HEK293 (cell line): ENCODE data around the gene STOML3.

Source experiments
- CTCF ChIA-PET: fragments of 350-600 bp; formaldehyde crosslinking; extraction: SDS; loops from one replicate; lab custom pipeline; 2021; ENCODE audit warnings: antibody characterized with exemption; lab: Yijun Ruan, JAX
- POLR2A ChIA-PET: fragments of 300-600 bp; formaldehyde crosslinking; extraction: SDS; loops from one replicate; lab custom pipeline; 2020; ENCODE audit warnings: antibody characterized with exemption, inconsistent platforms; lab: Yijun Ruan, JAX
- H3K27ac ChIP-seq: fragments of 200-500 bp; sonication (Bioruptor generic); 2 replicates; pipeline ENCODE4 v1.5.1; 2014; ENCODE audit warnings: low read depth, low read length, control low read depth, inconsistent platforms; ENCODE audit errors: extremely low read depth
- H3K36me3 ChIP-seq, 2 experiments: fragments of 200-500 bp in 1 of 2; sonication (Bioruptor generic) in 1 of 2; 1 replicate in 1 of 2; 2 replicates in 1 of 2; pipeline ENCODE4 v1.5.1; 2014 to 2017; ENCODE audit warnings: inconsistent platforms in 2 of 2, low read length in 2 of 2; ENCODE audit not compliant: control insufficient read depth in 2 of 2, insufficient read depth in 1 of 2
- H3K4me1 ChIP-seq: fragments of 200-500 bp; sonication (Bioruptor generic); 2 replicates; pipeline ENCODE4 v1.5.1; 2014; ENCODE audit warnings: mild to moderate bottlenecking, low read length, inconsistent platforms; ENCODE audit not compliant: control insufficient read depth, insufficient read depth
- H3K4me3 ChIP-seq: 2 replicates; pipeline ENCODE4 v1.5.1; 2011; ENCODE audit warnings: low read depth, mild to moderate bottlenecking, control low read depth, low read length, moderate library complexity
- H3K9me3 ChIP-seq: fragments of 200-500 bp; sonication (Bioruptor generic); 2 replicates; pipeline ENCODE4 v1.5.1; 2014; ENCODE audit warnings: low read depth, low read length, inconsistent platforms; ENCODE audit not compliant: control insufficient read depth, insufficient read depth
- GLIS1 ChIP-seq: fragments of 450-650 bp; formaldehyde crosslinking; IDR thresholded peaks from 2 replicates; pipeline ENCODE4 v1.5.1; 2016; ENCODE audit warnings: missing biosample characterization, missing genetic modification characterization
- KLF7 ChIP-seq: fragments of 450-650 bp; formaldehyde crosslinking; IDR thresholded peaks from 2 replicates; pipeline ENCODE4 v1.5.1; 2016; ENCODE audit warnings: missing biosample characterization, missing genetic modification characterization, borderline replicate concordance
- KLF9 ChIP-seq: fragments of 450-650 bp; formaldehyde crosslinking; IDR thresholded peaks from 2 replicates; pipeline ENCODE4 v1.5.1; 2016; ENCODE audit warnings: missing biosample characterization, missing genetic modification characterization, low read depth
- MYNN ChIP-seq: fragments of 450-650 bp; formaldehyde crosslinking; IDR thresholded peaks from 2 replicates; pipeline ENCODE4 v1.5.1; 2016; ENCODE audit warnings: missing biosample characterization, missing genetic modification characterization, borderline replicate concordance
- PATZ1 ChIP-seq: fragments of 450-650 bp; formaldehyde crosslinking; IDR thresholded peaks from 2 replicates; pipeline ENCODE4 v1.5.1; 2016; ENCODE audit warnings: missing biosample characterization, missing genetic modification characterization
- PRDM4 ChIP-seq: fragments of 450-650 bp; formaldehyde crosslinking; IDR thresholded peaks from 2 replicates; pipeline ENCODE4 v1.5.1; 2017; ENCODE audit warnings: missing biosample characterization, missing genetic modification characterization
- PRDM6 ChIP-seq: fragments of 450-650 bp; formaldehyde crosslinking; IDR thresholded peaks from 2 replicates; pipeline ENCODE4 v1.5.1; 2017; ENCODE audit warnings: missing biosample characterization, missing genetic modification characterization
- SCRT2 ChIP-seq: fragments of 450-650 bp; formaldehyde crosslinking; IDR thresholded peaks from 2 replicates; pipeline ENCODE4 v1.5.1; 2016; ENCODE audit warnings: missing biosample characterization, missing genetic modification characterization
- TRIM28 ChIP-seq: IDR thresholded peaks from 2 replicates; pipeline ENCODE4 v1.6.1; 2011; ENCODE audit warnings: low read length, control low read depth, borderline replicate concordance
- ZEB2 ChIP-seq: fragments of 450-650 bp; formaldehyde crosslinking; IDR thresholded peaks from 2 replicates; pipeline ENCODE4 v1.5.1; 2016; ENCODE audit warnings: missing biosample characterization, missing genetic modification characterization
- ZIC2 ChIP-seq: fragments of 450-650 bp; formaldehyde crosslinking; IDR thresholded peaks from 2 replicates; pipeline ENCODE4 v1.5.1; 2016; ENCODE audit warnings: missing biosample characterization, missing genetic modification characterization
- ZNF214 ChIP-seq: fragments of 450-650 bp; formaldehyde crosslinking; IDR thresholded peaks from 2 replicates; pipeline ENCODE4 v1.5.1; 2017; ENCODE audit warnings: missing biosample characterization, mild to moderate bottlenecking, missing genetic modification characterization, borderline replicate concordance
- ZNF223 ChIP-seq: fragments of 450-650 bp; formaldehyde crosslinking; IDR thresholded peaks from 2 replicates; pipeline ENCODE4 v1.5.1; 2016; ENCODE audit warnings: missing biosample characterization, missing genetic modification characterization
- ZNF311 ChIP-seq: fragments of 450-650 bp; formaldehyde crosslinking; IDR thresholded peaks from 2 replicates; pipeline ENCODE4 v1.5.1; 2017; ENCODE audit warnings: missing biosample characterization, missing genetic modification characterization, borderline replicate concordance
- ZNF423 ChIP-seq: fragments of 450-650 bp; formaldehyde crosslinking; IDR thresholded peaks from 2 replicates; pipeline ENCODE4 v1.5.1; 2016; ENCODE audit warnings: missing biosample characterization, missing genetic modification characterization
- ZNF488 ChIP-seq: fragments of 450-650 bp; formaldehyde crosslinking; IDR thresholded peaks from 2 replicates; pipeline ENCODE4 v1.5.1; 2016; ENCODE audit warnings: missing biosample characterization, missing genetic modification characterization
- ZNF521 ChIP-seq: fragments of 450-650 bp; formaldehyde crosslinking; IDR thresholded peaks from 2 replicates; pipeline ENCODE4 v1.5.1; 2017; ENCODE audit warnings: missing biosample characterization, mild to moderate bottlenecking, missing genetic modification characterization
- ZNF626 ChIP-seq: fragments of 450-650 bp; sonication (Bioruptor Pico); formaldehyde crosslinking; IDR thresholded peaks from 2 replicates; pipeline ENCODE4 v1.5.1; 2018; ENCODE audit warnings: missing biosample characterization, missing genetic modification characterization, inconsistent platforms
- ZNF639 ChIP-seq: fragments of 450-650 bp; formaldehyde crosslinking; IDR thresholded peaks from 2 replicates; pipeline ENCODE4 v1.5.1; 2016; ENCODE audit warnings: missing biosample characterization, missing genetic modification characterization
- ZNF791 ChIP-seq: fragments of 450-650 bp; formaldehyde crosslinking; IDR thresholded peaks from 2 replicates; pipeline ENCODE4 v1.5.1; 2016; ENCODE audit warnings: missing biosample characterization, missing genetic modification characterization
- ZSCAN16 ChIP-seq: fragments of 450-650 bp; formaldehyde crosslinking; IDR thresholded peaks from 2 replicates; pipeline ENCODE4 v1.5.1; 2016; ENCODE audit warnings: missing biosample characterization, missing genetic modification characterization
- ZSCAN30 ChIP-seq: fragments of 450-650 bp; IDR thresholded peaks from 2 replicates; pipeline ENCODE4 v1.5.1; 2018; ENCODE audit warnings: missing biosample characterization, mild to moderate bottlenecking, missing genetic modification characterization, moderate library complexity

STOML3 gene

GRCh38 chr13:39036212-39036611, 45.6 kb upstream of the STOML3 start (continued):
- TF ChIP-seq ZEB2 (peak; percentile 42; the same call in 1 of the 2 replicates), ZNF223 (tag by site-specific recombination) (no peak), ZNF521 (tag by site-specific recombination) (no peak), ZNF214 (tag by site-specific recombination) (no peak), KLF7 (tag by site-specific recombination) (no peak), ZNF626 (no peak)

- no peak overlapping the region for H3K27ac ChIP-seq
- TF ChIP-seq ZNF488 (tag by site-specific recombination), result no peak
- TF ChIP-seq PRDM6 (tag by site-specific recombination), result peak; percentile 3; the same call in 1 of the 2 replicates
- CTCF ChIA-PET, result interaction anchor here (0.8 kb wide), 1 partner anchor 580 kb away, joined by 3 read pairs; no protein-coding TSS in a partner anchor
These were observed 45.2 kb upstream of the STOML3 start for GRCh38 chr13:39035799-39036198.

GRCh38 chr13:39035204-39035603, 44.6 kb upstream of the STOML3 start:
- peak overlapping the region; percentile 8; the same call in 1 of the 2 replicates for H3K27ac ChIP-seq
- peaks cover 0 to 5% of the 10 kb centered on the region in 2 experiments; a peak in 1 of 3 replicates for H3K36me3 ChIP-seq
- no peaks in the 10 kb centered on the region for H3K9me3 ChIP-seq
- H3K4me1 ChIP-seq, result peaks cover 3% of the 10 kb centered on the region; the same call in 1 of the 2 replicates
- POLR2A ChIA-PET, result interaction anchor here (0.6 kb wide), 1 partner anchor 334 kb away, joined by 5 read pairs; no protein-coding TSS in a partner anchor
- TF ChIP-seq ZSCAN16 (0 out of 2 replicates have a peak, but pooled peaks have one; percentile 57), SCRT2 (tag by site-specific recombination) (no peak), MYNN (tag by site-specific recombination) (no peak), ZNF639 (tag by site-specific recombination) (no peak), ZNF311 (tag by site-specific recombination) (no peak), ZSCAN30 (tag by site-specific recombination) (peak; percentile 16; the same call in 1 of the 2 replicates), ZIC2 (tag by site-specific recombination) (peak; percentile 87), PRDM4 (tag by site-specific recombination) (no peak), KLF9 (tag by site-specific recombination) (no peak), ZNF423 (tag by site-specific recombination) (0 out of 2 replicates have a peak, but pooled peaks have one; percentile 55), GLIS1 (tag by site-specific recombination) (peak; percentile 71), ZNF791 (no peak), PATZ1 (tag by site-specific recombination) (no peak), TRIM28 (no peak)
- CTCF ChIA-PET, result interaction anchor here (1.7 kb wide), 1 partner anchor 24 kb away, joined by 3 read pairs; no protein-coding TSS in a partner anchor
- H3K4me3 ChIP-seq, result peak overlapping the region; percentile 72

More at GRCh38 chr13:39035799-39036198, 45.2 kb upstream of the STOML3 start:
- H3K4me1 ChIP-seq, result peaks cover 3% of the 10 kb centered on the region; the same call in 1 of the 2 replicates
- peaks cover 0 to 6% of the 10 kb centered on the region in 2 experiments; a peak in 1 of 3 replicates for H3K36me3 ChIP-seq
- peak overlapping the region; percentile 72 for H3K4me3 ChIP-seq
- POLR2A ChIA-PET, result interaction anchor here (0.6 kb wide), 1 partner anchor 334 kb away, joined by 5 read pairs; no protein-coding TSS in a partner anchor
- no peaks in the 10 kb centered on the region for H3K9me3 ChIP-seq
